HepG2 (cell line): ENCODE data around the gene ERCC5. TPM values are rescaled to one million over a fixed set of nuclear protein-coding genes. Genes with fewer than 3 reads are reported as not detected.

ENCODE experiments used
- ATAC-seq: fragments of 200-7000 bp; cut with Tn5 transposase; 3 replicates; pipeline ENCODE4 v1.9.1; 2020; ENCODE audit warnings: mild to moderate bottlenecking, moderate library complexity
- BruUV-seq: library from RNA; stranded (reverse); fragments of 400-500 nt; replicated peaks from 2 replicates; lab custom pipeline; 2021; lab: Mats Ljungman, UMichigan
- CTCF ChIA-PET: fragments of 300-600 bp; formaldehyde crosslinking; extraction: SDS; loops from one replicate; lab custom pipeline; 2021; ENCODE audit warnings: low total read pairs, inconsistent platforms, low intra/inter-chr PET ratio; lab: Yijun Ruan, JAX
- POLR2A ChIA-PET: fragments of 350-600 bp; sonication (Branson Sonifier 250); formaldehyde crosslinking; loops from one replicate; lab custom pipeline; 2020; ENCODE audit warnings: antibody characterized with exemption, inconsistent platforms; lab: Yijun Ruan, JAX
- DNase-seq: peaks from one replicate; pipeline ENCODE4 v3.0.0-alpha.2; 2015; ENCODE audit warnings: low spot score
- FAIRE-seq: peaks from 3 replicates; lab custom pipeline; 2011; peaks lifted over from hg19 to GRCh38; lab: Jason Lieb, UNC
- H2AFZ ChIP-seq: one replicate; pipeline ENCODE4 v1.6.1; 2011; ENCODE audit warnings: low read length, inconsistent platforms
- H3K27ac ChIP-seq: fragments of 300-600 bp; 3 replicates; pipeline ENCODE4 v1.8.0; 2011; ENCODE audit warnings: mixed run types, mild to moderate bottlenecking, mixed read lengths, low read length, inconsistent platforms; ENCODE audit not compliant: insufficient read depth; ENCODE audit errors: extremely low read length
- H3K27me3 ChIP-seq, 2 experiments: fragments of 200-600 bp in 1 of 2; 2 replicates in 1 of 2; 3 replicates in 1 of 2; pipeline versions ENCODE4 v1.6.0 to v1.8.0; 2011; ENCODE audit warnings: low read length in 2 of 2, mild to moderate bottlenecking in 2 of 2, moderate library complexity in 2 of 2, inconsistent platforms in 1 of 2; ENCODE audit not compliant: insufficient read depth in 2 of 2, control insufficient read depth in 1 of 2
- H3K36me3 ChIP-seq, 2 experiments: fragments of 200-600 bp in 1 of 2; replicated peaks in 1 of 2; 2 replicates in 1 of 2; 3 replicates in 1 of 2; pipeline versions ENCODE4 v1.5.1 to v1.8.0; 2011; ENCODE audit warnings: low read length in 2 of 2, inconsistent platforms in 1 of 2; ENCODE audit not compliant: insufficient read depth in 2 of 2, control insufficient read depth in 1 of 2
- H3K4me1 ChIP-seq: 2 replicates; pipeline ENCODE4 v1.5.1; 2012; ENCODE audit warnings: low read length, inconsistent platforms; ENCODE audit not compliant: insufficient read depth
- H3K4me2 ChIP-seq: 2 replicates; pipeline ENCODE4 v1.6.0; 2011; ENCODE audit warnings: low read depth, low read length, inconsistent platforms
- H3K4me3 ChIP-seq, 3 experiments: fragments of 200-600 bp in 1 of 3; sonication (generic), shearing (Covaris generic) in 1 of 3; replicated peaks in 1 of 3; 2 replicates each; pipeline ENCODE4 v1.5.1; 2011 to 2016; ENCODE audit warnings: low read length in 3 of 3, inconsistent platforms in 2 of 3, low read depth in 2 of 3, mild to moderate bottlenecking in 2 of 3, control low read depth in 1 of 3, mixed read lengths in 1 of 3; ENCODE audit not compliant: insufficient read depth in 1 of 3
- H3K79me2 ChIP-seq: one replicate; pipeline ENCODE4 v1.6.1; 2011; ENCODE audit warnings: low read length, inconsistent platforms; ENCODE audit not compliant: insufficient read depth
- H3K9ac ChIP-seq: 2 replicates; pipeline ENCODE4 v1.6.0; 2011; ENCODE audit warnings: mild to moderate bottlenecking, low read depth, low read length, inconsistent platforms; ENCODE audit not compliant: insufficient read depth
- H3K9me3 ChIP-seq: 2 replicates; pipeline ENCODE4 v1.5.1; 2012; ENCODE audit warnings: mild to moderate bottlenecking, low read length
- H4K20me1 ChIP-seq: 2 replicates; pipeline ENCODE4 v1.6.0; 2011; ENCODE audit warnings: inconsistent platforms, mild to moderate bottlenecking, low read length, moderate library complexity; ENCODE audit not compliant: insufficient read depth
- HMG20A ChIP-seq: IDR thresholded peaks from 2 replicates; pipeline ENCODE4 v1.6.1; 2016; ENCODE audit warnings: borderline replicate concordance
- PHB2 ChIP-seq: fragments of 450-650 bp; IDR thresholded peaks from 2 replicates; pipeline ENCODE4 v1.6.1; 2018; ENCODE audit not compliant: partially characterized antibody
- RERE ChIP-seq: IDR thresholded peaks from 2 replicates; pipeline ENCODE4 v1.6.1; 2016; ENCODE audit warnings: low read depth, missing genetic modification reagents, missing compliant biosample characterization
- ZNF276 ChIP-seq: sonication (generic); formaldehyde crosslinking; IDR thresholded peaks from 2 replicates; pipeline ENCODE4 v1.4.0; 2020; ENCODE audit warnings: mild to moderate bottlenecking, low read depth, missing genetic modification reagents
- ZNF510 ChIP-seq: sonication (generic); formaldehyde crosslinking; IDR thresholded peaks from 2 replicates; pipeline ENCODE4 v1.4.0; 2020; ENCODE audit warnings: low read depth, mild to moderate bottlenecking, missing genetic modification reagents
- ZNF607 ChIP-seq: sonication (generic); formaldehyde crosslinking; IDR thresholded peaks from 2 replicates; pipeline ENCODE4 v1.5.1; 2020; ENCODE audit warnings: missing genetic modification reagents, mild to moderate bottlenecking, borderline replicate concordance
- ZNF639 ChIP-seq: conservative IDR thresholded peaks from 2 replicates; pipeline ENCODE4 v1.6.1; 2018; ENCODE audit warnings: missing genetic modification reagents
- ZNF816 ChIP-seq: sonication (generic); formaldehyde crosslinking; IDR thresholded peaks from 2 replicates; pipeline ENCODE4 v1.8.0; 2022; ENCODE audit warnings: missing genetic modification reagents, mild to moderate bottlenecking, borderline replicate concordance
- WGBS: methylation state at CpG from one replicate; pipeline ENCODE4 v1.1.6; 2017; ENCODE audit warnings: low lambda C conversion rate; 5-methylcytosine and 5-hydroxymethylcytosine counted together
- in situ Hi-C: cut with HindIII; loops from 2 replicates; pipeline ENCODE4 v1.10.0; 2017; ENCODE audit warnings: low pct_unique_long_range_greater_than_20kb; ENCODE audit not compliant: extremely low pct_ligation_motif_present
- intact Hi-C: fragments of 100-400 bp; cut with micrococcal nuclease; formaldehyde crosslinking; loops from one replicate; pipeline ENCODE4 v1.10.0; 2022; ENCODE audit not compliant: unreplicated experiment
- polyA plus RNA-seq, 8 experiments: library from polyadenylated mRNA; depleted of rRNA in 3 of 8; stranded (reverse) in 7 of 8; unstranded in 1 of 8; fragments of >200 nt; fragmentation: Illumina TruSeq in 4 of 8; extraction: Trizol in 4 of 8; gene quantifications; 2 replicates each; pipeline versions ENCODE4 v1.2.1 to v1.2.3, GENCODE V29; 2011 to 2016; ENCODE audit warnings: low read depth in 4 of 8, missing spikeins in 1 of 8, mixed read lengths in 1 of 8; ENCODE audit not compliant: insufficient read depth in 1 of 8
- total RNA-seq, 5 experiments: library from RNA; depleted of rRNA; stranded (reverse); fragments of >200 nt; fragmentation: Illumina TruSeq; extraction: Trizol; gene quantifications; 2 replicates each; pipeline ENCODE4 v1.2.3, GENCODE V29; 2016; ENCODE audit warnings: low read depth in 1 of 5
- TF ChIP-seq, protein P1 (sequence below): sonication (generic); formaldehyde crosslinking; IDR thresholded peaks from 2 replicates; pipeline ENCODE4 v1.4.0; 2020; ENCODE audit warnings: missing genetic modification reagents

The ERCC5 gene
- total and polyA plus RNA-seq, 2 of the 13 experiments (the other 11 are each of a cell fraction or from before 2014, with no cell fraction given), result 12.9 to 35.5 TPM

DNA sequence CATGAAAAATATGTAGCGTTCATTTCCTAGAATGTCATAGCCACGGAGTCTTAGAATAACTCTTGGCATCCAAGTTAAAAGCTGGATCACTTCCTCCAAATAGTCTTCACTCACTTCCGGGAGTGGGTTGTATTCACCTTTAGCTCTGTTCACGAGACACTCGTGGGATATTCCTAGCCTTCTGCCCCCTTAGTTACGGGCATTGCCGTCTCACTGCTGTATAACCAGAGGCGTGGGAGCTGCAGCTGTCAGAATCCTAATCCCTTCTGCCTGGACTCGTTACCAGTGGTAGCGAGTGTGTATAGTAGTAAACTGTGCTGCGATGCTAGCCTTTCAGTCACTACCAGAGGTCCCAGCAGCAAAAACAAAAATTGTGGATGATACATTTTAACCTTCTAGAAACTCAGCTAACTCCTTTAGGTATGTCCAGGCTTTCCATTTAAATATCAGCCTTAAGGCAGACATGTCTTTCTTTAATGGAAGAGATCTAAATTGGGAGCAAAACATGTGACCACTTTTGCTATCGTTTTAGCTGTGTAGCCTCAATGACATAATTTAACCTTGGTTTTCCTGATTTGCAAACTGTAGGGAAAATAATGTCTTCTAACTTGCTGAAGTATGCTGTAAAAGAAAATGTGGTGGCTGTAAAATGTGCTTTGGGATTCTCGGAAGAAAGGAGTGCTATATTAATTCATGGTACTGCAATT, 34.1 kb downstream of the ERCC5 start (continued):
- TF ChIP-seq, protein P1, sequence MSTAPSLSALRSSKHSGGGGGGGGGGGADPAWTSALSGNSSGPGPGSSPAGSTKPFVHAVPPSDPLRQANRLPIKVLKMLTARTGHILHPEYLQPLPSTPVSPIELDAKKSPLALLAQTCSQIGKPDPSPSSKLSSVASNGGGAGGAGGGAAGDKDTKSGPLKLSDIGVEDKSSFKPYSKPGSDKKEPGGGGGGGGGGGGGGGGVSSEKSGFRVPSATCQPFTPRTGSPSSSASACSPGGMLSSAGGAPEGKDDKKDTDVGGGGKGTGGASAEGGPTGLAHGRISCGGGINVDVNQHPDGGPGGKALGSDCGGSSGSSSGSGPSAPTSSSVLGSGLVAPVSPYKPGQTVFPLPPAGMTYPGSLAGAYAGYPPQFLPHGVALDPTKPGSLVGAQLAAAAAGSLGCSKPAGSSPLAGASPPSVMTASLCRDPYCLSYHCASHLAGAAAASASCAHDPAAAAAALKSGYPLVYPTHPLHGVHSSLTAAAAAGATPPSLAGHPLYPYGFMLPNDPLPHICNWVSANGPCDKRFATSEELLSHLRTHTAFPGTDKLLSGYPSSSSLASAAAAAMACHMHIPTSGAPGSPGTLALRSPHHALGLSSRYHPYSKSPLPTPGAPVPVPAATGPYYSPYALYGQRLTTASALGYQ, result no peak
- no peak for TF ChIP-seq ZNF276 (CRISPR knock-in tag)

GRCh38 chr13:102881819-102882686, 36.2 kb downstream of the ERCC5 start:
- Histone ChIP-seq H3K79me2 (no peaks in the 10 kb centered on the region), H3K4me3 (no peak overlapping the region), H3K36me3 (no peaks in the 10 kb centered on the region), H3K27me3 (no peaks in the 10 kb centered on the region; a peak in 1 of 5 replicates), H3K27ac (no peak overlapping the region), H3K4me2 (no peak overlapping the region), H3K9me3 (no peaks in the 10 kb centered on the region), H2AFZ (no peak overlapping the region), H3K4me1 (peaks cover 5% of the 10 kb centered on the region; the same call in 1 of the 2 replicates), H3K9ac (no peak overlapping the region), H4K20me1 (no peaks in the 10 kb centered on the region)
- ChIA-PET CTCF (no interaction called here), POLR2A (no interaction called here)
- in situ Hi-C loops, result no loop called here
- ATAC-seq (no peak), DNase-seq (no peak), FAIRE-seq (no peak)
- no TSS peak for BruUV-seq
- 94% methylated on average over 4 of the region's 4 CpGs for WGBS
- intact Hi-C loops, result no loop called here
- TF ChIP-seq ZNF639 (CRISPR knock-in tag) (no peak), ZNF816 (CRISPR knock-in tag) (no peak), PHB2 (no peak), ZNF510 (CRISPR knock-in tag) (no peak), HMG20A (no peak), ZNF607 (CRISPR knock-in tag) (no peak), RERE (CRISPR knock-in tag) (no peak)
